CD4-positive, alpha-beta T cell treated with Interleukin-21 for 1 hour (primary cell): ENCODE measurements around the gene MRPS31.
"Not testable (repeated sequence)": the region's sequence is repeated elsewhere in the genome, so short reads cannot be mapped to it uniquely, and the experiment has no call there.

Experiments
- DNase-seq: peaks from one replicate; pipeline ENCODE4 v3.0.0-alpha.2; 2020

The MRPS31 gene

GRCh38 chr13:40789275-40790153 is 18.5 kb upstream of the MRPS31 start, which contains the start of gene SLC25A15:
Gene SLC25A15, plus strand, starts transcription at chr13:40789611. Its CDS starts 3,616 bp downstream, at chr13:40793227.
- peak; percentile 77 for DNase-seq

- DNase-seq: not testable (repeated sequence)
Observed at GRCh38 chr13:40788540-40789274, 17.7 kb upstream of the MRPS31 start.

- DNase-seq: no peak
Observed at GRCh38 chr13:40787062-40787461, 16.1 kb upstream of the MRPS31 start.

- DNase-seq: no peak
Observed at GRCh38 chr13:40786568-40786996, 15.6 kb upstream of the MRPS31 start.

GRCh38 chr13:40784540-40784939 is 13.6 kb upstream of the MRPS31 start:
- no peak for DNase-seq

GRCh38 chr13:40782971-40783370 is 12.0 kb upstream of the MRPS31 start:
- DNase-seq: not testable (repeated sequence)

GRCh38 chr13:40781717-40782116 is 10.7 kb upstream of the MRPS31 start:
- no peak for DNase-seq

GRCh38 chr13:40780822-40781401 is 9.9 kb upstream of the MRPS31 start:
- no peak for DNase-seq

- no peak for DNase-seq
Observed at GRCh38 chr13:40779796-40780285, 8.9 kb upstream of the MRPS31 start.

GRCh38 chr13:40779049-40779448 is 8.1 kb upstream of the MRPS31 start:
- DNase-seq: no peak

- DNase-seq: no peak
Observed at GRCh38 chr13:40777809-40778175, 6.8 kb upstream of the MRPS31 start.

GRCh38 chr13:40777166-40777808 is 6.3 kb upstream of the MRPS31 start:
- peak; percentile 72 for DNase-seq

- DNase-seq: peak; percentile 86
Observed at GRCh38 chr13:40776681-40777165, 5.7 kb upstream of the MRPS31 start.

GRCh38 chr13:40776232-40776631 is 5.2 kb upstream of the MRPS31 start:
- peak; percentile 40 for DNase-seq

- no peak for DNase-seq
Observed at GRCh38 chr13:40774672-40775071, 3.7 kb upstream of the MRPS31 start.

- no peak for DNase-seq
Observed at GRCh38 chr13:40772765-40773473, 1.9 kb upstream of the MRPS31 start.

- DNase-seq: no peak
Observed at GRCh38 chr13:40770609-40770933, 419 bp downstream of the MRPS31 start.

GRCh38 chr13:40769970-40770369 is 1.0 kb downstream of the MRPS31 start:
- no peak for DNase-seq

GRCh38 chr13:40765602-40766001 is 5.4 kb downstream of the MRPS31 start:
- DNase-seq: no peak

- DNase-seq: peak; percentile 47
Observed at GRCh38 chr13:40764587-40765403, 6.2 kb downstream of the MRPS31 start.

- DNase-seq: no peak
Observed at GRCh38 chr13:40762849-40763248, 8.1 kb downstream of the MRPS31 start.
